ENCODE measurements around the gene VWC2.
"Not testable (repeated sequence)": the region's sequence is repeated elsewhere in the genome, so short reads cannot be mapped to it uniquely, and the experiment has no call there.

VWC2 gene

GRCh38 chr7:49787980-49788379 lies 14.5 kb downstream of the VWC2 start:
- DNase-seq, result no peak

- no peak for DNase-seq
These were observed 15.1 kb downstream of the VWC2 start for GRCh38 chr7:49788455-49789059.

GRCh38 chr7:49789736-49790135 lies 16.3 kb downstream of the VWC2 start:
- no peak for DNase-seq

- DNase-seq, result no peak
These were observed 16.8 kb downstream of the VWC2 start for GRCh38 chr7:49790209-49790608.

GRCh38 chr7:49791088-49791741 lies 17.8 kb downstream of the VWC2 start:
- DNase-seq, result no peak

- DNase-seq, result no peak
These were observed 24.7 kb downstream of the VWC2 start for GRCh38 chr7:49797987-49798660.

GRCh38 chr7:49800031-49800430 lies 26.6 kb downstream of the VWC2 start:
- no peak for DNase-seq

GRCh38 chr7:49802600-49802999 lies 29.2 kb downstream of the VWC2 start:
- no peak for DNase-seq

- DNase-seq, result no peak
These were observed 30.4 kb downstream of the VWC2 start for GRCh38 chr7:49803812-49804211.

GRCh38 chr7:49805371-49806007 lies 32.1 kb downstream of the VWC2 start:
- no peak for DNase-seq

- DNase-seq, result no peak
These were observed 39.1 kb downstream of the VWC2 start for GRCh38 chr7:49812534-49812933.

GRCh38 chr7:49817279-49817678 lies 43.8 kb downstream of the VWC2 start:
- no peak for DNase-seq

- no peak for DNase-seq
These were observed 47.7 kb downstream of the VWC2 start for GRCh38 chr7:49821181-49821580.

GRCh38 chr7:49822856-49823255 lies 49.4 kb downstream of the VWC2 start:
- no peak for DNase-seq

GRCh38 chr7:49823566-49823965 lies 50.1 kb downstream of the VWC2 start:
- no peak for DNase-seq

GRCh38 chr7:49839863-49840645 lies 66.6 kb downstream of the VWC2 start:
- DNase-seq, result no peak

- no peak for DNase-seq
These were observed 67.4 kb downstream of the VWC2 start for GRCh38 chr7:49840751-49841405.

- DNase-seq, result no peak
These were observed 72.2 kb downstream of the VWC2 start for GRCh38 chr7:49845626-49846025.

GRCh38 chr7:49848211-49848841 lies 74.9 kb downstream of the VWC2 start:
- DNase-seq, result no peak

- no peak for DNase-seq
These were observed 77.6 kb downstream of the VWC2 start for GRCh38 chr7:49850921-49851613.

- not testable (repeated sequence) for DNase-seq
These were observed 78.1 kb downstream of the VWC2 start for GRCh38 chr7:49851614-49851934.
